Prostate gland (tissue), 2 donors: ENCODE data around the gene SLC39A11.
"Not testable (repeated sequence)": the region's sequence is repeated elsewhere in the genome, so short reads cannot be mapped to it uniquely, and the experiment has no call there.

Source experiments
- POLR2A ChIP-seq: fragments of 450-650 bp; IDR thresholded peaks from one replicate; pipeline ENCODE4 v1.6.1; 2016; ENCODE audit warnings: antibody characterized with exemption, mild to moderate bottlenecking
- TF ChIP-seq, protein P1 (sequence below), 4 experiments: fragments of 200-600 bp in 2 of 4; fragments of 450-650 bp in 2 of 4; sonication (generic) in 2 of 4; IDR thresholded peaks; 1 replicate in 3 of 4; 2 replicates in 1 of 4; pipeline ENCODE4 v1.5.1; 2016 to 2019; ENCODE audit warnings: antibody characterized with exemption in 4 of 4, mild to moderate bottlenecking in 2 of 4, moderate library complexity in 2 of 4

DNA sequence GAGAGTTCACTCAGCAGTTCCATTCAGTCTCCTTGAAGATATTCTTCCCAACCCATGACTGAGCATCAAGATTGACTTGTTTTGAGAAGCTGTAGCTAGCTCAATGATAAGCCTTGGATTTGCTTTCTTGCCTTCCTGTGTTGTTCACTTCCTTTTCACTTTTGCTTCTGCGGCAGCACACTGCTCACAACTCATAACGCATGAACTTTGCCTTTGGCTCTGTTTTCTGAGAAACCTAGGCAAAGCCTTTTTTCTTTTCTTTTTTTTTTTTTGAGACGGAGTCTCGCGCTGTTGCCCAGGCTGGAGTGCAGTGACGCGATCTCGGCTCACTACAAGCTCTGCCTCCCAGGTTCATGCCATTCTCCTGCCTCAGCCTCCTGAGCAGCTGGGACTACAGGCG is 383.8 kb downstream of the SLC39A11 start:
- TF ChIP-seq, protein P1, sequence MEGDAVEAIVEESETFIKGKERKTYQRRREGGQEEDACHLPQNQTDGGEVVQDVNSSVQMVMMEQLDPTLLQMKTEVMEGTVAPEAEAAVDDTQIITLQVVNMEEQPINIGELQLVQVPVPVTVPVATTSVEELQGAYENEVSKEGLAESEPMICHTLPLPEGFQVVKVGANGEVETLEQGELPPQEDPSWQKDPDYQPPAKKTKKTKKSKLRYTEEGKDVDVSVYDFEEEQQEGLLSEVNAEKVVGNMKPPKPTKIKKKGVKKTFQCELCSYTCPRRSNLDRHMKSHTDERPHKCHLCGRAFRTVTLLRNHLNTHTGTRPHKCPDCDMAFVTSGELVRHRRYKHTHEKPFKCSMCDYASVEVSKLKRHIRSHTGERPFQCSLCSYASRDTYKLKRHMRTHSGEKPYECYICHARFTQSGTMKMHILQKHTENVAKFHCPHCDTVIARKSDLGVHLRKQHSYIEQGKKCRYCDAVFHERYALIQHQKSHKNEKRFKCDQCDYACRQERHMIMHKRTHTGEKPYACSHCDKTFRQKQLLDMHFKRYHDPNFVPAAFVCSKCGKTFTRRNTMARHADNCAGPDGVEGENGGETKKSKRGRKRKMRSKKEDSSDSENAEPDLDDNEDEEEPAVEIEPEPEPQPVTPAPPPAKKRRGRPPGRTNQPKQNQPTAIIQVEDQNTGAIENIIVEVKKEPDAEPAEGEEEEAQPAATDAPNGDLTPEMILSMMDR (IDR thresholded peaks at IDR 0.05), result not testable (repeated sequence)
- TF ChIP-seq POLR2A, result not testable (repeated sequence)
